ENCODE results near the gene PLPP4. TPM values are rescaled to one million over a fixed set of nuclear protein-coding genes. Genes with fewer than 3 reads are reported as not detected.

PLPP4 gene
- total RNA-seq, 3 donors from 2014 or later = not detected

DNA sequence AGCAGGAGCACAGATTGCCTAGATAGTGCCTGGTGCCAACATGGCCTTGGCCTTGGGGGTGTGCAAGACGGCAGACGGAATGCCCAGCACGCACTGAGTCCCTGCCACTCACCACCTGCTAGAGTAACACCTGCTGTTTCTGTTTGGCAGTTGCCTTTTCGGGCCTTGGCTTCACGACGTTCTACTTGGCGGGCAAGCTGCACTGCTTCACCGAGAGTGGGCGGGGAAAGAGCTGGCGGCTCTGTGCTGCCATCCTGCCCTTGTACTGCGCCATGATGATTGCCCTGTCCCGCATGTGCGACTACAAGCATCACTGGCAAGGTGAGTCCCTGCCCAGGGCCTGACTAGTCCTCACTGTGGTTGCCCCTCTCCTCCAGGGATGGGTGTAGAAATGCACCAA, 118.0 kb downstream of the PLPP4 start:
- ATAC-seq = no peak
- H3K27me3 Mint-ChIP-seq (ENCODE audit: low read depth) = no peaks in the 10 kb centered on the region
- H3K4me1 Mint-ChIP-seq (ENCODE audit: low read depth) = no peaks in the 10 kb centered on the region
- no peak for DNase-seq
- no peak overlapping the region for H3K4me3 Mint-ChIP-seq
- no peaks in the 10 kb centered on the region for H3K36me3 Mint-ChIP-seq (ENCODE audit: insufficient read depth)
- no peaks in the 10 kb centered on the region for H3K9me3 Mint-ChIP-seq

DNA sequence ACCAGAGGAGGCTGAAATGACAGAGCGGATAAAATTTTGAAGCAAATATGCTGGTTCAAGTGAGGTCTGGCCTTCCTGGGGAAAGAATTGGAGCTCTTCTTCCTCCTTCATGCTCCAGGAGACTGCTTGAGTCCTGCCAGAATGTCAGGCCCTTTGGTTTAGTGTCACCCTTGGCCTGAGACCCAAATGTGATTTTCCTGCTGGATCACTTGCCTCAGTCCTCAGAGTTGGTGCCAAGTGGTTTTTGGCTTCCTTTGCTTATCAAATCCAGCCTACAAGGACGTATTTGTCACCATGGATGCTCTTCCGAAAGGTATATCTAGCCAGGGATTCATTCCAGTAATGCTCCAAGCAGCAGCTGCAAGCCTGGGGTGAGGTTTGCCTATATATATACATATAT, 118.4 kb downstream of the PLPP4 start:
- Mint-ChIP-seq H3K4me3 (no peak overlapping the region), H3K27me3 (ENCODE audit: low read depth) (no peaks in the 10 kb centered on the region), H3K4me1 (ENCODE audit: low read depth) (no peaks in the 10 kb centered on the region), H3K9me3 (no peaks in the 10 kb centered on the region), H3K36me3 (ENCODE audit: insufficient read depth) (no peaks in the 10 kb centered on the region)
- ATAC-seq (no peak), DNase-seq (no peak)

DNA sequence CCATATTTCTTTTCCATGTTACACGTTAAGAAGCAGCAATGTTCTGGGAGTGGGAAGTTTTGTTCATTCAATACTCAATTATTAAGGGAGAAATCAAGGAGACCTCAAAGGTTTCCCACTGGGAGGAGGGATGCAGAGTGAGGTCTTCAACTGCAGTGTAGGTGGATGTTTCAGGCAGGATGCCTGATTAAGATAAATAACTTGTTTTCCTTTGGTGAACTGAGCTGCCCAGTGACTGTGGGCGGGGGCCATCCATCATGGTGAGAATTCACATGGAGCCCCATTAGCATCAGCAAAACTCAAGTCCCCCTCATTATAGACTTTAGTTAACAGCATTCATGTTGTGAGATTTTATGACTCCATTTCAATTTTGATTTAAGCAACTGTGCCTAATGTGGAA, 121.1 kb downstream of the PLPP4 start:
- no peak overlapping the region for H3K4me3 Mint-ChIP-seq
- H3K36me3 Mint-ChIP-seq (ENCODE audit: insufficient read depth) = no peaks in the 10 kb centered on the region
- no peak for DNase-seq
- H3K4me1 Mint-ChIP-seq (ENCODE audit: low read depth) = no peaks in the 10 kb centered on the region
- no peaks in the 10 kb centered on the region for H3K27me3 Mint-ChIP-seq (ENCODE audit: low read depth)
- no peaks in the 10 kb centered on the region for H3K9me3 Mint-ChIP-seq
- no peak for ATAC-seq

DNA sequence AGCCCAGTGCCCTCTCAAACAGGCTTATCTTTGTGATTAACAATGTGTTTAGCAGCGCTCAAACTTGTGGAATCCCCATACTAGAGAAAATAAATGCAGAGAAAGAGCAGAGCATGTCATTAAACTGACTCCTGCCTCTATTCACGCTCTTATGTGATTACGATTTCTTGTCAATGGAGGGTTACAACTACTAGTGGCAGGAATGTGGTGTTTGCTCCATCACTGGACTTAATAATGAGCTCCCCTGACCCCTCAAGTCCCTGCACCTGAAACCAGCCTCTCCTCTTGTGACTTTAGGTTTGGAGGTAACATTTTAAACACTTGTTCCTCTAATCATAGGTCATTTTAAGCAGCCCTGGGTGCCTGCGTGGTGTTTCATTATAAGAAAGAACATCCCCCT, 121.9 kb downstream of the PLPP4 start:
- Mint-ChIP-seq H3K9me3 (no peaks in the 10 kb centered on the region), H3K27me3 (ENCODE audit: low read depth) (no peaks in the 10 kb centered on the region), H3K4me3 (no peak overlapping the region), H3K36me3 (ENCODE audit: insufficient read depth) (no peaks in the 10 kb centered on the region), H3K4me1 (ENCODE audit: low read depth) (no peaks in the 10 kb centered on the region)
- DNase-seq (no peak), ATAC-seq (no peak)

DNA sequence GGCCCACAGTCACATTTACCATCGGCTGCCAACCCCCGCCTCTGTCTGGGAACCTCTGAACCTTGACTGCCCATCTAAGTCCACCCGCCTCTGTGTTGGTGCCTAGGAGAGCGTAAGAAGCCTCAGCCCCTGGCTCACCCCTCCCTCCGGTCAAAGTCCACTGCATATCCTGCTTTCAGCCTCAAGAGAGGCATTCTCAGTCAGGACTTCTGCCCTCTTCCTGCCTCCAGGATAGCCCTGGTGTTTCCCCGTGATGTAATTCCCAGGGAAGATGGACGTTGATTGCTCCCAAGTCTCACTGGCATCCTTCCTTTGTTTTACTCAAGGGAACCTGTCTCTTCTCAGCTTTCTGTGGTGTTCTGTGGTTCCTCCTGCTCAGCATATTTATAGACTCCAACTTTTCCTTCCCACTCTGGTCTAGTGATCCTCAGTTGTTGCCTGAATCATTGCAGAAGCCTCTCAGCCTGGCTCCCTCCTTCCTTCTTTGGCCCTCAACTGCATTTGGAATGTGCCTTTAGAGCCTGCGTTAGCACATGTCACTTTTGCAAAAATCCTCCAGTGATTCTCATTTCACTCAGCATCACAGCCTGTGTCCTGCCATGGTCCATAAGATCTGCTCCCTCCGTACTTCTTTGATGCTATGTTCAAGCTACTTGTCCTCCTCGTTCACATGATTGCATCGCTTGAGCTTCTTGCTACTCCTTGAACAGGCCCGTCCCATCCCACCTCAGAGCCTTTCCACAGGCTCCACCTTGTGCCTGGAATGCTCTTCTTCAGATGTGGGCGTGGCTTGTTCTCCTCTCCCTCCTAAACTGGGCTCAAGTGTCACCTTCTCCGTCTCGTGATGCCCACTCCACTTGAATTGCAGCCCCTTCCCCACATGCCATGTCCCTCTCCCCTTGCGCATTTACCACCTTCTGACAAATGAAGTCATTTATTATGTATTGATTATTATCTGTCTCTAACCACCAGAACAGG, 124.2 kb downstream of the PLPP4 start:
- no peaks in the 10 kb centered on the region for H3K27me3 Mint-ChIP-seq (ENCODE audit: low read depth)
- H3K9me3 Mint-ChIP-seq = no peaks in the 10 kb centered on the region
- H3K36me3 Mint-ChIP-seq (ENCODE audit: insufficient read depth) = no peaks in the 10 kb centered on the region
- no peak for ATAC-seq
- H3K4me1 Mint-ChIP-seq (ENCODE audit: low read depth) = no peaks in the 10 kb centered on the region
- H3K4me3 Mint-ChIP-seq = no peak overlapping the region
- no peak for DNase-seq

DNA sequence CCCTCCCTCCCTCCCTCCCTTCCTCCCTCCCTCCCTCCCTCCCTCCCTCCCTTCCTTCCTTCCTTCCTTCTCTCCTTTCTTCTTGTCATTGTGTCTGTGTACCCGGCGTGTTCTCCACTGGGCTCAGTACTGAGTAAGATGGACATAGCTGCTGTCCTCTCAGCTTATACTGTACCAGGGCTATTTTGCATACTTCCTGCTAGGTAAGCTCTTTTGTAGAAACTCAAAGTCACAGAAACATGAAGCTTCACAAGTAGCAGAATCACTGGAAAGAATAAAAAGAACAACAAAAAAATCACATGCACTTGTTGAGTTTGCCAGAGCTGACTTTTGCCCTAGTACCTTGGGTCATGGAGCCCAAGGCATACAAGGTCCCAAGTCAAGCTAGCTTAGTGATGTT, 125.7 kb downstream of the PLPP4 start:
- Mint-ChIP-seq H3K36me3 (ENCODE audit: insufficient read depth) (no peaks in the 10 kb centered on the region), H3K9me3 (no peaks in the 10 kb centered on the region), H3K4me3 (no peak overlapping the region), H3K27me3 (ENCODE audit: low read depth) (no peaks in the 10 kb centered on the region), H3K4me1 (ENCODE audit: low read depth) (no peaks in the 10 kb centered on the region)
- no peak for DNase-seq
- ATAC-seq = no peak

DNA sequence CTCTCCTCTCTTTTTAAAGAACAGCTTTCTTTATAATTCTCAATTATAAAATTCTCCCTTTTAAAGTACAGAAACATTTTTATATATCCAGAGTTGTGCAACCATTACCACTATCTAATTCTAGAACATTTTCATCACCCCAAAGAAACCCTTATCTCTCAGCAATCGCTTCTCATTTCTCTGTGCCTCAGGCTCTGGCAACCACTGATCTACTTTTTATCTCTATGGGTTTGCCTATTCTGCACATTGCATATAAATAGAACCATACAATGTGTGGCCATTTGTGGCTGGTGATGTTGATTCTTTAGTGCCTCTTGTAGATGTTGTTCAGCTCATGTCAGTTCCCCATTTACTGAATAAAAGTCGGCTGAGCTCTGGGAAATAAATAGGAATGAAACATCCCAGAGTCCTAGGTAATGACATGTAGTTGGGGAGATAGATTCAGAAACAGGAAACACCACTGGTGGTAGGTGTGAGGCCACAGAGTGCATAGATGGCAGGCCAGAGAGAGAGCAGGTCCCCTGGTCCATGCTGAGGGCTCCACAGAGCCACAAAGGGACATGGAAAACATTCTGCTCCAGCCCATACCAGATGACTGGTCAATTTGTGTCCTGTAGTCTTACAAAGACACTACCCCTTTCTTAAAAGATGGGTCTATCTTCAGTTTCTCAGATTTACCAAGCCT, 126.5 kb downstream of the PLPP4 start:
- Mint-ChIP-seq H3K36me3 (ENCODE audit: insufficient read depth) (no peaks in the 10 kb centered on the region), H3K9me3 (no peaks in the 10 kb centered on the region), H3K4me3 (no peak overlapping the region), H3K4me1 (ENCODE audit: low read depth) (no peaks in the 10 kb centered on the region), H3K27me3 (ENCODE audit: low read depth) (no peaks in the 10 kb centered on the region)
- no peak for DNase-seq
- ATAC-seq = no peak

DNA sequence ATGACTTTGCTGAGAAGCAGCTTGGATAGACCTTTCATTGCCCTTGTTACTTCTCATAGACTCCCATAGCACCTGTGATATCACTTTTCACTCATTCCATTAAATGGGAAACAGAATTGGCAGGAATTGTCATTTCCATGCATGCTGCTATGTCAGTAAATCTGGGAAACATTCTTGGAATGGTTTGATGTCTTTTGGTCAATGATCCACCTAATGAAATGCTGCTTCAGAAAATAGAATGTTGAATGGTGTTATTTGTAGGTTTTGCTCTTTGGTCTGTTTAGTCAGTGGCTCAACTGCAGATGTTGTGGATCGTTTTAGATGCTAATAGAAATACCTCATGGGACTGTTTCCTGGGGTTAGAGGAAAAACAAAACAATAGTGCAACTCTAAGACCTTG, 127.8 kb downstream of the PLPP4 start:
- DNase-seq = no peak
- H3K9me3 Mint-ChIP-seq = no peaks in the 10 kb centered on the region
- H3K4me3 Mint-ChIP-seq = no peak overlapping the region
- no peaks in the 10 kb centered on the region for H3K27me3 Mint-ChIP-seq (ENCODE audit: low read depth)
- H3K4me1 Mint-ChIP-seq (ENCODE audit: low read depth) = no peaks in the 10 kb centered on the region
- H3K36me3 Mint-ChIP-seq (ENCODE audit: insufficient read depth) = no peaks in the 10 kb centered on the region
- no peak for ATAC-seq

DNA sequence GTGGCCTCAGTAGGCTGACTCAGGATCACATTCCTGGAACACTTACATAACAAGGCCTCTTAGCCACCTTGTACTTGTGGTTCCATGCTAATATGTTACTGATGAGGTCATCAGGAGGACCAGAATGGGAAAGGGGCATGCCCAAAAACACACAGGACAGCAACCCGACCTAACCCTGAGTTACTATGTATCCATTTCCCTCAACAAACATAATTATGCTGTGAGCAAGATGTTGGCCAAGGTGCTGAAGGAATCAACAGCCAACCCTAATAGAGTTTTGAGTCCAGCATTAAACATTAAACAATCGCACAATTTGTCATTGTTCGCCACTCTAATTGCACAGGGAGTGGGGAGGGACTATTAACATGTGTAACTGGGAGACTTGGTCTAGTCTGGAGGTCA, 129.4 kb downstream of the PLPP4 start:
- ATAC-seq (no peak), DNase-seq (no peak)
- H3K4me3 Mint-ChIP-seq = no peak overlapping the region
- H3K36me3 Mint-ChIP-seq (ENCODE audit: insufficient read depth) = no peaks in the 10 kb centered on the region
- no peaks in the 10 kb centered on the region for H3K9me3 Mint-ChIP-seq
- H3K4me1 Mint-ChIP-seq (ENCODE audit: low read depth) = no peaks in the 10 kb centered on the region
- peaks cover 3% of the 10 kb centered on the region for H3K27me3 Mint-ChIP-seq (ENCODE audit: low read depth)

DNA sequence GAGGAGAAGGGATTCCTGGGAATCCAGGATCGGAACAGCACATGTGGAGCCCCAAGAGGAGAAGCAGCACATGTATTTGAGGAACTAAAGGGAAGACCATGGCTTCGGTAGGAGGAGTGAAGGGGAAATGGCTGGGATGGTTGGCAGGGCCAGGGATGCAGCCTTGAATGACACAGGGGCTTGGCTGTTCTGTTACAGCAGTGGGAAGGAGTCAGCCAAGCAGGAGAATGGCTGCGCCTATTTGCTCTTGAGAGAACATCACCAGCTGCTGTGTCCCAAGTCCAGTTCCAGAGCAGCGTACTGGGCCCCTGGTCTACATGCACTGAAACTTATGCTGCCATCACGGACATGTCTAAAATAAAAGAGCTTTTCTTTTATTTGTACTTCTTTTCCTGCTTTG, 130.0 kb downstream of the PLPP4 start:
- Mint-ChIP-seq H3K4me1 (ENCODE audit: low read depth) (no peaks in the 10 kb centered on the region), H3K9me3 (peaks cover 2% of the 10 kb centered on the region), H3K36me3 (ENCODE audit: insufficient read depth) (no peaks in the 10 kb centered on the region), H3K4me3 (no peak overlapping the region), H3K27me3 (ENCODE audit: low read depth) (peaks cover 3% of the 10 kb centered on the region)
- ATAC-seq (no peak), DNase-seq (no peak)

DNA sequence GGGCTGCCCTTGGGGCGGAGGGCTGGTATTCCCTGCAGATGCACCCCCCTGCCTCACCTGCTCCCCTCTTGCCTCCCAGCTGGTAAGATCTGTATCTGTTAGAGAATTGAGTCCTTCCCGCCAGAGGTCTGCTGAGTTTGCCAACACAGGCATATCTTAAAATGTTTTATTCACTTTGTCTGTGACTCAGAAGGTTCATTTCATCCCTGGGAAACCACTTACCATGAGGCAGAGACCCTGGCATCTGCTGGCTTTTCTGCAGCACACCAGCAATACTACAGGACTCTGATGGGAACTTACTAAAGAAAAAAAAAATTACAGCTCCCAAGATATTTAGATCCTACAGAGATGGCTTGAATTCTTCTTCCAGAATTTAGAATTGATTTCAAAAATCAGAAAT, 131.3 kb downstream of the PLPP4 start:
- peaks cover 7% of the 10 kb centered on the region for H3K9me3 Mint-ChIP-seq

DNA sequence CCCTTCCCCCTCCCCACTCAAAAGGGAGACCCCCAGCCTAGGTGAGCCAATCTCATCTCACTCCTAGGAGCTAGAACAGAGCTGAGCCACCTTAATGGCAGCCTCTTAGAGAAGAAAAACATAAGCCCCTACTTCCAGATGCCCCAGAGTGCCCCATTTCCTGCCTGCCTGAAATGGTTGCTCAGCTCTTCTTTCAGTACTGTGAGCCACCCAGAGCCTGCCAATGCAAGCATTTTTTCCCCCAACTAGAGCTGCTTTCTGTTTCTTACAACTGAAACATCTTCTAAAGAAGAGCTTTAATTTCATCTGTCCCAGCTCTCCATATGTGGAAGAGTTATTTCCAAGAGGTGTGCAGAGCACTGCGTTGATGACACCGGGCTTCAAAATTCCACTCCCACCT, 136.7 kb downstream of the PLPP4 start:
- no peak overlapping the region for H3K4me3 Mint-ChIP-seq
- no peaks in the 10 kb centered on the region for H3K36me3 Mint-ChIP-seq (ENCODE audit: insufficient read depth)
- DNase-seq (no peak), ATAC-seq (no peak)
- peaks cover 3% of the 10 kb centered on the region for H3K27me3 Mint-ChIP-seq (ENCODE audit: low read depth)
- H3K9me3 Mint-ChIP-seq = peaks cover 7% of the 10 kb centered on the region
- H3K4me1 Mint-ChIP-seq (ENCODE audit: low read depth) = no peaks in the 10 kb centered on the region

More for the DNA sequence above, 131.3 kb downstream of the PLPP4 start:
- ATAC-seq (no peak), DNase-seq (no peak)
- H3K27me3 Mint-ChIP-seq (ENCODE audit: low read depth) = peaks cover 3% of the 10 kb centered on the region
- no peak overlapping the region for H3K4me3 Mint-ChIP-seq
- no peaks in the 10 kb centered on the region for H3K36me3 Mint-ChIP-seq (ENCODE audit: insufficient read depth)
- no peaks in the 10 kb centered on the region for H3K4me1 Mint-ChIP-seq (ENCODE audit: low read depth)

DNA sequence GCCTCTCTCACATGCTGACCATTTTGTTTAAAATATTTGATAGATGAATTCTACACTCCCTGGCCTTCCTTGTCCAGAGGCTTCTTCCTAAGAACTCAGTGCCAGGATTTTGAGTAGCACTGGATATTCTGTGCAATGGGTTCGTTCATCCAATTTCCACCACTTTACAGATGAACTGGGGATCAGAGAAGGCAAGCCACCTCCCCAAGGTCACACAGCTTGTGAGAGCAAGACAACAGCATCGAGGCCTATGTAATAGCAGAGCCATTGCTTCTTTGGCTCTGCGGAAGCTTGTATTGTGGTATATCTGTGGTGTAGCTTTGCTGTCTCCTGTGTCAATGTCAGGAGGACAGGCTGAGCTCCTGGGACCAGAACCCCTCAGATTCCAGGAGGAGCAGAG, 140.9 kb downstream of the PLPP4 start:
- no peaks in the 10 kb centered on the region for H3K27me3 Mint-ChIP-seq (ENCODE audit: low read depth)
- no peaks in the 10 kb centered on the region for H3K36me3 Mint-ChIP-seq (ENCODE audit: insufficient read depth)
- ATAC-seq (no peak), DNase-seq (no peak)
- H3K4me1 Mint-ChIP-seq (ENCODE audit: low read depth) = no peaks in the 10 kb centered on the region
- no peak overlapping the region for H3K4me3 Mint-ChIP-seq
- no peaks in the 10 kb centered on the region for H3K9me3 Mint-ChIP-seq

DNA sequence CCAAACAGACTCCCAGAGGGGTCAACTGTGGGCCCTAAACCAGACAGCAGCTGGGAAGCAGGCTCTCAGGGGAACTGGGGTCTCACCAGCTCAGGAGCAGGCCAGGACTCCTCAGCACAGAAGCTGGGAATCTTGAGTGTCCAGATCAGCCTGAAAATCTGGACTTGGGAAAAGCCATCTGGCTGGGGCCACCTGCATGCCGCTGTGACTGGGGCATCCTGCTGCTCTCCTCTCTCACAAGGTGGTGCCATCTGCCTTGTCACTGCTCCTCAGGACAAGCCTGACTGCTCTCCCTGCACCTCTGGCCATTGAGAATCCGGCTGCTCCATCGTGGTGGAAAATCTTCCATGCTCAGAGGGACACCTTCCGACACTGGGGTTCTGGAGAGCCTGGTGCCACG, 141.4 kb downstream of the PLPP4 start:
- Mint-ChIP-seq H3K36me3 (ENCODE audit: insufficient read depth) (no peaks in the 10 kb centered on the region), H3K9me3 (no peaks in the 10 kb centered on the region), H3K27me3 (ENCODE audit: low read depth) (no peaks in the 10 kb centered on the region), H3K4me1 (ENCODE audit: low read depth) (no peaks in the 10 kb centered on the region), H3K4me3 (no peak overlapping the region)
- ATAC-seq (no peak), DNase-seq (no peak)

DNA sequence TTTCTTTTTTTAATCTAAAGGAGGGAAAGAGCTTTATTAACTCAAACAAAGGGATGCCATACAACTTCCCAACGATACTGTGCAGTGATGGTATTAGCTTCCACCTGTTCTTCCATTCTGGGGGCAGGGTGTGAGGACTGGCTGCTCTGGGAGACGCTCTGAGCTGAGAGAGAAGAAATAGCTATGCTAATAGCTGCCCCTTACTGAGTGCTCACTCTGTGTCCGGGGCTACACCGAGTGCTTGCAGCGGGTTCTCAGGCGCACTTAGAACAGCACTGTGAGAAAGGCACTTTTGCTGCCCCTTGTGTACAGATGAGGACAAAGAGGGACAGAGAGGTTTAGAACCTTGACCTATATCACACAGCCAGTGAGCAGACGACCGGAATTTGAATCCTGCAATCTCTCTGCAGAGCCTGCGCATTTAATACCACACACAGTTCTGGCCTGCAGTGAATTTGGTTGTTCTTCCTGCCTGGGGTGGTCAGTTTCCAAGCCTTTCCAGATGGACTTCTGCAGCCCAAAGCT, 142.2 kb downstream of the PLPP4 start:
- Mint-ChIP-seq H3K4me1 (ENCODE audit: low read depth) (no peaks in the 10 kb centered on the region), H3K9me3 (no peaks in the 10 kb centered on the region), H3K36me3 (ENCODE audit: insufficient read depth) (no peaks in the 10 kb centered on the region), H3K4me3 (no peak overlapping the region), H3K27me3 (ENCODE audit: low read depth) (no peaks in the 10 kb centered on the region)
- DNase-seq (no peak), ATAC-seq (no peak)
